HG02970 (cell line): Measurements from ENCODE around the gene SLC13A5.
"Not testable (repeated sequence)": the region's sequence is repeated elsewhere in the genome, so short reads cannot be mapped to it uniquely, and the experiment has no call there.

Experiments used
- ATAC-seq: cut with Tn5 transposase; IDR thresholded peaks from one replicate; pipeline ENCODE4 v1.9.1; 2021; ENCODE audit warnings: mild to moderate bottlenecking, moderate library complexity, moderate number of reproducible peaks; ENCODE audit not compliant: unreplicated experiment, low FRiP score

The SLC13A5 gene

GRCh38 chr17:6711681-6712057 is 1.5 kb downstream of the SLC13A5 start:
- no peak for ATAC-seq

- ATAC-seq = no peak
Observed at GRCh38 chr17:6711081-6711674, 2.0 kb downstream of the SLC13A5 start.

- no peak for ATAC-seq
Observed at GRCh38 chr17:6710317-6710716, 2.9 kb downstream of the SLC13A5 start.

GRCh38 chr17:6708357-6708961 is 4.7 kb downstream of the SLC13A5 start:
- ATAC-seq = no peak

GRCh38 chr17:6706996-6707395 is 6.2 kb downstream of the SLC13A5 start:
- ATAC-seq = no peak

- no peak for ATAC-seq
Observed at GRCh38 chr17:6706499-6706898, 6.7 kb downstream of the SLC13A5 start.

- no peak for ATAC-seq
Observed at GRCh38 chr17:6704470-6705052, 8.6 kb downstream of the SLC13A5 start.

- no peak for ATAC-seq
Observed at GRCh38 chr17:6703751-6704150, 9.4 kb downstream of the SLC13A5 start.

- ATAC-seq = no peak
Observed at GRCh38 chr17:6702567-6703215, 10.5 kb downstream of the SLC13A5 start.

GRCh38 chr17:6701719-6702118 is 11.4 kb downstream of the SLC13A5 start:
- ATAC-seq = no peak

GRCh38 chr17:6700948-6701307 is 12.2 kb downstream of the SLC13A5 start:
- no peak for ATAC-seq

GRCh38 chr17:6699997-6700947 is 12.9 kb downstream of the SLC13A5 start:
- ATAC-seq = no peak

GRCh38 chr17:6698004-6698403 is 15.2 kb downstream of the SLC13A5 start:
- ATAC-seq = no peak

GRCh38 chr17:6696906-6697305 is 16.3 kb downstream of the SLC13A5 start:
- ATAC-seq = no peak

- no peak for ATAC-seq
Observed at GRCh38 chr17:6695565-6695964, 17.6 kb downstream of the SLC13A5 start.

- ATAC-seq = no peak
Observed at GRCh38 chr17:6695051-6695450, 18.1 kb downstream of the SLC13A5 start.

GRCh38 chr17:6691958-6692357 is 21.2 kb downstream of the SLC13A5 start:
- ATAC-seq = not testable (repeated sequence)

- no peak for ATAC-seq
Observed at GRCh38 chr17:6691546-6691945, 21.6 kb downstream of the SLC13A5 start.

GRCh38 chr17:6690641-6691040 is 22.5 kb downstream of the SLC13A5 start:
- ATAC-seq = no peak

GRCh38 chr17:6688944-6689343 is 24.2 kb downstream of the SLC13A5 start:
- no peak for ATAC-seq

GRCh38 chr17:6686026-6686425 is 27.1 kb downstream of the SLC13A5 start:
- no peak for ATAC-seq
